ENCODE data around the gene HLA-DMA. TPM values are rescaled to one million over a fixed set of nuclear protein-coding genes. Genes with fewer than 3 reads are reported as not detected.

Gene HLA-DMA
- total RNA-seq, 1 donor from 2014 or later, result 283 TPM

GRCh38 chr6:32908897-32909296, 44.0 kb downstream of the HLA-DMA start:
- Histone ChIP-seq H3K27ac (no peak overlapping the region), H3K4me1 (no peaks in the 10 kb centered on the region), H3K4me3 (no peak overlapping the region), H3K27me3 (ENCODE audit: low read depth) (no peaks in the 10 kb centered on the region), H3K36me3 (no peaks in the 10 kb centered on the region), H3K9me3 (no peaks in the 10 kb centered on the region)
- DNase-seq, result no peak
- ATAC-seq, result no peak
- TF ChIP-seq CTCF (IDR thresholded peaks at IDR 0.05), result no peak
- intact Hi-C loops (cut with DNase I), result no loop called here

- ATAC-seq, result no peak
- no peaks in the 10 kb centered on the region for H3K9me3 ChIP-seq
- intact Hi-C loops (cut with DNase I), result no loop called here
- no peak overlapping the region for H3K4me3 ChIP-seq
- no peak for DNase-seq
- TF ChIP-seq CTCF (IDR thresholded peaks at IDR 0.05), result no peak
- H3K4me1 ChIP-seq, result no peaks in the 10 kb centered on the region
- H3K27me3 ChIP-seq (ENCODE audit: low read depth), result no peaks in the 10 kb centered on the region
- H3K36me3 ChIP-seq, result peaks cover 3% of the 10 kb centered on the region
- H3K27ac ChIP-seq, result no peak overlapping the region
These were observed 46.4 kb downstream of the HLA-DMA start for GRCh38 chr6:32906539-32906938.

GRCh38 chr6:32905078-32905477, 47.8 kb downstream of the HLA-DMA start:
- no peaks in the 10 kb centered on the region for H3K4me1 ChIP-seq
- H3K27ac ChIP-seq, result no peak overlapping the region
- H3K4me3 ChIP-seq, result no peak overlapping the region
- no peaks in the 10 kb centered on the region for H3K27me3 ChIP-seq (ENCODE audit: low read depth)
- intact Hi-C loops (cut with DNase I), result no loop called here
- H3K9me3 ChIP-seq, result no peaks in the 10 kb centered on the region
- ATAC-seq (peak in 1 of 2 donors; percentile 68), DNase-seq (no peak)
- no peak for TF ChIP-seq CTCF (IDR thresholded peaks at IDR 0.05)
- H3K36me3 ChIP-seq, result peaks cover 8% of the 10 kb centered on the region

GRCh38 chr6:32903952-32904351, 48.9 kb downstream of the HLA-DMA start:
- H3K9me3 ChIP-seq, result no peaks in the 10 kb centered on the region
- H3K27ac ChIP-seq, result no peak overlapping the region
- no peak overlapping the region for H3K4me3 ChIP-seq
- peaks cover 8% of the 10 kb centered on the region for H3K36me3 ChIP-seq
- H3K4me1 ChIP-seq, result no peaks in the 10 kb centered on the region
- intact Hi-C loops (cut with DNase I), result no loop called here
- no peak for DNase-seq
- no peak for ATAC-seq
- no peak for TF ChIP-seq CTCF (IDR thresholded peaks at IDR 0.05)
- no peaks in the 10 kb centered on the region for H3K27me3 ChIP-seq (ENCODE audit: low read depth)

Other genes starting within 250 kb of the HLA-DMA start
- gene HLA-DQA2, start 211.7 kb downstream of the HLA-DMA start, total RNA-seq, result 68.0 TPM
- gene HLA-DQB2, start 189.6 kb downstream of the HLA-DMA start, total RNA-seq, result 74.8 TPM
- gene HLA-DOB, start 136.1 kb downstream of the HLA-DMA start, total RNA-seq, result 0.95 TPM
- 81.8 TPM for gene TAP2, start 114.4 kb downstream of the HLA-DMA start, total RNA-seq
- gene PSMB8, start 109.0 kb downstream of the HLA-DMA start, total RNA-seq, result 103 TPM
- 63.9 TPM for gene TAP1, start 99.4 kb downstream of the HLA-DMA start, total RNA-seq
- gene PSMB9, start 98.9 kb downstream of the HLA-DMA start, total RNA-seq, result 74.5 TPM
- gene HLA-DMB, start 12.1 kb downstream of the HLA-DMA start, total RNA-seq, result 208 TPM
- gene BRD2, start 15.5 kb upstream of the HLA-DMA start, total RNA-seq, result 173 TPM
- gene HLA-DOA, start 56.5 kb upstream of the HLA-DMA start, total RNA-seq, result 31.2 TPM
- 600 TPM for gene HLA-DPA1, start 120.6 kb upstream of the HLA-DMA start, total RNA-seq
- gene HLA-DPB1, start 122.9 kb upstream of the HLA-DMA start, total RNA-seq, result 483 TPM
- 0.77 TPM for gene COL11A2, start 239.4 kb upstream of the HLA-DMA start, total RNA-seq
- gene RXRB, start 247.6 kb upstream of the HLA-DMA start, total RNA-seq, result 47.4 TPM
- gene SLC39A7, start 247.8 kb upstream of the HLA-DMA start, total RNA-seq, result 76.0 TPM

Measured in lower lobe of right lung (tissue), 2 donors.